Neural progenitor cell (in vitro differentiated cells): Measurements from ENCODE around the gene KAZN. TPM values are rescaled to one million over a fixed set of nuclear protein-coding genes. Genes with fewer than 3 reads are reported as not detected.

Source experiments
- DNase-seq: peaks from one replicate; pipeline ENCODE4 v3.0.0-alpha.2; 2016; ENCODE audit warnings: low spot score
- H2AFZ ChIP-seq: fragments of 200-600 bp; sonication (generic); replicated peaks from 2 replicates; pipeline ENCODE4 v1.6.1; 2016; ENCODE audit warnings: antibody characterized with exemption
- H3F3A ChIP-seq: fragments of 200-600 bp; sonication (generic); 2 replicates; pipeline ENCODE4 v1.6.1; 2016; ENCODE audit warnings: antibody characterized with exemption, low read depth
- H3K27ac ChIP-seq: fragments of 200-600 bp; sonication (generic); 2 replicates; pipeline ENCODE4 v1.5.1; 2016; ENCODE audit warnings: mild to moderate bottlenecking
- H3K27me3 ChIP-seq: fragments of 200-600 bp; sonication (generic); 2 replicates; pipeline ENCODE4 v1.6.1; 2016; ENCODE audit warnings: mild to moderate bottlenecking, moderate library complexity
- H3K36me3 ChIP-seq: fragments of 200-600 bp; sonication (generic); 2 replicates; pipeline ENCODE4 v1.5.1; 2016
- H3K4me1 ChIP-seq: fragments of 200-600 bp; sonication (generic); 2 replicates; pipeline ENCODE4 v1.6.1; 2016; ENCODE audit warnings: mixed run types
- H3K4me2 ChIP-seq: fragments of 200-600 bp; sonication (generic); 2 replicates; pipeline ENCODE4 v1.6.1; 2016
- H3K4me3 ChIP-seq: fragments of 200-600 bp; sonication (generic); 2 replicates; pipeline ENCODE4 v1.5.1; 2016
- H3K79me2 ChIP-seq: fragments of 200-600 bp; sonication (generic); 2 replicates; pipeline ENCODE4 v1.6.1; 2016; ENCODE audit warnings: low read depth
- H3K9ac ChIP-seq: fragments of 200-600 bp; sonication (generic); 2 replicates; pipeline ENCODE4 v1.6.1; 2016
- H3K9me3 ChIP-seq: fragments of 200-600 bp; sonication (generic); 2 replicates; pipeline ENCODE4 v1.5.1; 2016; ENCODE audit warnings: low read depth
- H4K20me1 ChIP-seq: fragments of 200-600 bp; sonication (generic); 2 replicates; pipeline ENCODE4 v1.6.1; 2016; ENCODE audit warnings: low read depth
- H3K27ac Mint-ChIP-seq: 3 replicates; pipeline ENCODE4 v1.8.0; 2021; ENCODE audit warnings: mixed read lengths
- H3K27me3 Mint-ChIP-seq: 2 replicates; pipeline ENCODE4 v1.8.0; 2022; ENCODE audit warnings: low read depth, mild to moderate bottlenecking, inconsistent platforms, moderate library complexity, mixed read lengths; ENCODE audit not compliant: insufficient read depth
- H3K36me3 Mint-ChIP-seq: 3 replicates; pipeline ENCODE4 v1.8.0; 2021; ENCODE audit warnings: mixed read lengths
- H3K4me1 Mint-ChIP-seq: 3 replicates; pipeline ENCODE4 v1.8.0; 2021; ENCODE audit warnings: mixed read lengths
- H3K4me3 Mint-ChIP-seq: 3 replicates; pipeline ENCODE4 v1.8.0; 2021; ENCODE audit warnings: mild to moderate bottlenecking, moderate library complexity, mixed read lengths
- H3K9me3 Mint-ChIP-seq: 3 replicates; pipeline ENCODE4 v1.8.0; 2020; ENCODE audit warnings: mixed read lengths
- EZH2 ChIP-seq: fragments of 200-600 bp; sonication (generic); IDR thresholded peaks from 2 replicates; pipeline ENCODE4 v1.6.1; 2017; ENCODE audit warnings: antibody characterized with exemption, mild to moderate bottlenecking, moderate library complexity
- EZH2phosphoT487 ChIP-seq: fragments of 200-600 bp; sonication (generic); IDR thresholded peaks from 2 replicates; pipeline ENCODE4 v1.6.1; 2017; ENCODE audit warnings: antibody characterized with exemption
- total RNA-seq: library from RNA; depleted of rRNA; stranded (reverse); fragments of >200 nt; gene quantifications from 2 replicates; pipeline ENCODE4 v1.2.3, GENCODE V29; 2015; ENCODE audit warnings: low replicate concordance
- TF ChIP-seq, protein P1 (sequence below): fragments of 200-600 bp; sonication (generic); IDR thresholded peaks from 2 replicates; pipeline ENCODE4 v1.5.1; 2017; ENCODE audit warnings: antibody characterized with exemption, mild to moderate bottlenecking

The KAZN gene
- total RNA-seq, 1 donor from 2014 or later, result 6.1 TPM

DNA sequence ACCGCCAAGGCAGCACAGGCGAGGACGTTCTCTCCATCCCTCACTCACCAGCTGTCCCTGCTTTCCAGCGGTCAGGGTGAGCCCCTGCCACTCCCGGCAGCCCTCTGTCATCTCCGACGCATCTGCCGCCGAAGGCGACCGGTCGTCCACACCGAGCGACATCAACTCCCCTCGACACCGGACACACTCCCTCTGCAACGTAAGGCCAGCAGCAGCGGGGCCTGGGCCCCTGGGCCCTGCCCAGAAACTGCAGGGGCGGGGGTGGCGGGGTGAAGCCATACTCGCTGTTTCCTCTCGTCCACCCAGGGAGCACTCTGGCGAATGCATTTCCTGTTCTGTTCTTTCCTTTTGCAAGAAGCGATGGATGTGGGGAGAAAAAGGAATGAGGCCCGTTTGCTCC is 461.6 kb downstream of the KAZN start:
- no peaks in the 10 kb centered on the region for H3F3A ChIP-seq
- TF ChIP-seq, protein P1, sequence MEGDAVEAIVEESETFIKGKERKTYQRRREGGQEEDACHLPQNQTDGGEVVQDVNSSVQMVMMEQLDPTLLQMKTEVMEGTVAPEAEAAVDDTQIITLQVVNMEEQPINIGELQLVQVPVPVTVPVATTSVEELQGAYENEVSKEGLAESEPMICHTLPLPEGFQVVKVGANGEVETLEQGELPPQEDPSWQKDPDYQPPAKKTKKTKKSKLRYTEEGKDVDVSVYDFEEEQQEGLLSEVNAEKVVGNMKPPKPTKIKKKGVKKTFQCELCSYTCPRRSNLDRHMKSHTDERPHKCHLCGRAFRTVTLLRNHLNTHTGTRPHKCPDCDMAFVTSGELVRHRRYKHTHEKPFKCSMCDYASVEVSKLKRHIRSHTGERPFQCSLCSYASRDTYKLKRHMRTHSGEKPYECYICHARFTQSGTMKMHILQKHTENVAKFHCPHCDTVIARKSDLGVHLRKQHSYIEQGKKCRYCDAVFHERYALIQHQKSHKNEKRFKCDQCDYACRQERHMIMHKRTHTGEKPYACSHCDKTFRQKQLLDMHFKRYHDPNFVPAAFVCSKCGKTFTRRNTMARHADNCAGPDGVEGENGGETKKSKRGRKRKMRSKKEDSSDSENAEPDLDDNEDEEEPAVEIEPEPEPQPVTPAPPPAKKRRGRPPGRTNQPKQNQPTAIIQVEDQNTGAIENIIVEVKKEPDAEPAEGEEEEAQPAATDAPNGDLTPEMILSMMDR, result no peak
- no peak for TF ChIP-seq EZH2phosphoT487
- TF ChIP-seq EZH2, result no peak
- H3K27ac ChIP-seq, result no peak overlapping the region
- H3K9ac ChIP-seq, result no peak overlapping the region
- H3K36me3 ChIP-seq, result no peaks in the 10 kb centered on the region
- no peaks in the 10 kb centered on the region for H4K20me1 ChIP-seq
- no peaks in the 10 kb centered on the region for H3K79me2 ChIP-seq
- H3K36me3 Mint-ChIP-seq, result peaks cover 39% of the 10 kb centered on the region
- no peaks in the 10 kb centered on the region for H3K4me1 Mint-ChIP-seq
- H3K4me2 ChIP-seq, result no peak overlapping the region
- H3K27me3 ChIP-seq, result no peaks in the 10 kb centered on the region
- no peak overlapping the region for H3K4me3 ChIP-seq
- no peak overlapping the region for H3K4me3 Mint-ChIP-seq
- no peak overlapping the region for H2AFZ ChIP-seq
- no peak overlapping the region for H3K27ac Mint-ChIP-seq
- H3K9me3 Mint-ChIP-seq, result peaks cover 3% of the 10 kb centered on the region
- H3K4me1 ChIP-seq, result no peaks in the 10 kb centered on the region
- H3K9me3 ChIP-seq, result no peaks in the 10 kb centered on the region
- no peak for DNase-seq
- peaks cover 3% of the 10 kb centered on the region for H3K27me3 Mint-ChIP-seq

DNA sequence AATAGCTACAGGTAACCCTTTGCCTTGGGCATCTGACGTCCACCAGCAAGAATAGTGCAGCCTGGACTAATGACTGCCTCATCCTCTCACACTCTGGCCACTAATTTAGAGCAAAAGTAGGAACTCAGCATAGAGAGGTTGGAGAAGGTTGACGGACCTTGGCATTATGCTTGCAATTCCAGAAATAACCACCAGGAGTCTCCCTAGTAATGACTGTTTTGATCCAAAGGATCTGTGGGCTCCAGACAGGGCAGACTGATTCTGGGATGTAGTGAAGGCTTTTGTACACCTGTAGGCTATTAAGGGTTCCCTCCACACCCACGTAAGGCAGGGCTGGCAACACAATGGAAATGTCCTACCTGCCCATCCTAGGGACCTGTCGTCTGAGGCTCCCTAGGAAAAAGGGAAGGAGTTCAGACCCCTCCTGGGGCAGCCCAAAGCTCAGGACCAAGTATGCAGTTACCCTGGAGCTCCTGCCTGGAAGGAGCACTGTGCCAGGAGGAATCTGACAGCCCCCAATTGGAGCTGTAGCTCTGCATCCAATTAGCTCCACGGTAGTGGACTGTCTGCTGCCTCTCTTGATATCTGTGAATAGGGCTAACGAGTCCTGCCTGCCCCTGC is 464.1 kb downstream of the KAZN start:
- Mint-ChIP-seq H3K9me3 (peaks cover 3% of the 10 kb centered on the region), H3K4me3 (no peak overlapping the region), H3K27me3 (peaks cover 3% of the 10 kb centered on the region), H3K4me1 (no peaks in the 10 kb centered on the region), H3K36me3 (peaks cover 43% of the 10 kb centered on the region), H3K27ac (no peak overlapping the region)
- DNase-seq, result peak; percentile 39
- Histone ChIP-seq H3K4me3 (no peak overlapping the region), H3K27me3 (no peaks in the 10 kb centered on the region), H2AFZ (no peak overlapping the region), H3K27ac (no peak overlapping the region), H4K20me1 (no peaks in the 10 kb centered on the region), H3K79me2 (no peaks in the 10 kb centered on the region), H3F3A (no peaks in the 10 kb centered on the region), H3K9me3 (no peaks in the 10 kb centered on the region), H3K4me2 (no peak overlapping the region), H3K36me3 (no peaks in the 10 kb centered on the region), H3K9ac (no peak overlapping the region), H3K4me1 (no peaks in the 10 kb centered on the region)
- TF ChIP-seq EZH2phosphoT487 (no peak), EZH2 (no peak)
- TF ChIP-seq, protein P1, result peak; percentile 61

DNA sequence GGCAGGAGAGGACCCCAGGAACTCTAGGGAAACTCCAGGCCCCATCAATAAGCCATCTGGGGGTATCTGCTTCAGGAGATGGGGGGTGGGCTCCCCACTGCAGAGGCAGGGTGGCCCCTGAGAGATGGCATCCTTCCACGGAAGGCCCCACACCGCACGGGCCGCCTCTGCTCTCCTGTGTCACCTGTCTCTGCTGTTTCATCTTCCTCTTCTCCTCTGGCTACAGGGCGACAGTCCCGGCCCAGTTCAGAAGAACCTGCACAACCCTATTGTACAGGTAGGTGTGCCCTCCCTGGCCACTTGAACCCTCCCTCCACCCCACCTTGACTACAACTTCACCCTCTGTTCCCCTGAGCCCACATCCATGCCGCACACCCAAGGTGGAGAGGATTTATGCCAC is 464.9 kb downstream of the KAZN start:
- H3F3A ChIP-seq, result no peaks in the 10 kb centered on the region
- no peaks in the 10 kb centered on the region for H3K36me3 ChIP-seq
- H3K27ac Mint-ChIP-seq, result no peak overlapping the region
- H3K9me3 Mint-ChIP-seq, result peaks cover 3% of the 10 kb centered on the region
- H3K27ac ChIP-seq, result no peak overlapping the region
- H3K27me3 ChIP-seq, result no peaks in the 10 kb centered on the region
- H4K20me1 ChIP-seq, result no peaks in the 10 kb centered on the region
- no peak overlapping the region for H3K4me3 Mint-ChIP-seq
- H3K4me1 Mint-ChIP-seq, result no peaks in the 10 kb centered on the region
- H3K4me1 ChIP-seq, result no peaks in the 10 kb centered on the region
- no peak overlapping the region for H3K9ac ChIP-seq
- H3K79me2 ChIP-seq, result no peaks in the 10 kb centered on the region
- DNase-seq, result no peak
- H2AFZ ChIP-seq, result no peak overlapping the region
- H3K36me3 Mint-ChIP-seq, result peaks cover 39% of the 10 kb centered on the region
- H3K9me3 ChIP-seq, result no peaks in the 10 kb centered on the region
- H3K4me2 ChIP-seq, result no peak overlapping the region
- no peak overlapping the region for H3K4me3 ChIP-seq
- H3K27me3 Mint-ChIP-seq, result peaks cover 3% of the 10 kb centered on the region
- TF ChIP-seq EZH2 (no peak), EZH2phosphoT487 (no peak)
- TF ChIP-seq, protein P1, result no peak
